Stimulated activated CD8-positive, alpha-beta memory T cell treated with anti-CD3 and anti-CD28 coated beads, Interleukin-2, amount 100 ng/mL, for 1 hour (primary cell): Measurements from ENCODE around the gene GPR146.

ENCODE experiments used
- DNase-seq, 2 donors: peaks; one replicate each; pipeline ENCODE4 v3.0.0-alpha.2; 2020; ENCODE audit warnings: low read depth in 2 of 2

The GPR146 gene

DNA sequence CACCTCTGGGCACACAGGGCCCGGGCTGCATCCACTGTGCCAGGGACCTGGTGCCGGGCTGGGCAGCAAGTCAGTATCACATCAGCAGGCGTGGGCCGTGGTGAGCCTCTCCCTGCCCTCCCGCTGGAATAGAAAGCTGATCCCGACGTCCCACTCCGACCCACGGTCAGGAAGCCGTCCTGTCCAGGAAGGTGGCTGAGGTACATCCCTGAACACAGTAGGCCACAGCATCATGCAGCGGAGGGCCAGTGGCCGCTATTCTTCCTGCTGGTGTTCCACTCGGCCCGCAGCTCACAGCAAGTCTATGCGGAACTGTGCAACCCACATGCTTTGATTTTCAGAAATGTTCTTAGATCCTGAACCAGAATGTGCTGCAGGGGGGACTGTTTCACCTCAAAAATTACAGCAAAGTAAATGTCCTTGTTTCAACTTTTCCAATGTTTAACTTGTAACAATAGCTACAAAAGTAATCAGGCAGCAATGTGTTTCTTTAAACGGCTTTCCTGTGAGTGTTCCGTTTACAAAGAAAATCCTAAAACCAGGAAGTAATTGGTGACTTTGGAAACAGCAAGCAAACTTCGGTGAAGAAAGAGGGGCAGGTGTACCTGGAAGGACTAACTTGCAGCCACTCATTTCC is 676 bp upstream of the GPR146 start:
- no peak for DNase-seq

DNA sequence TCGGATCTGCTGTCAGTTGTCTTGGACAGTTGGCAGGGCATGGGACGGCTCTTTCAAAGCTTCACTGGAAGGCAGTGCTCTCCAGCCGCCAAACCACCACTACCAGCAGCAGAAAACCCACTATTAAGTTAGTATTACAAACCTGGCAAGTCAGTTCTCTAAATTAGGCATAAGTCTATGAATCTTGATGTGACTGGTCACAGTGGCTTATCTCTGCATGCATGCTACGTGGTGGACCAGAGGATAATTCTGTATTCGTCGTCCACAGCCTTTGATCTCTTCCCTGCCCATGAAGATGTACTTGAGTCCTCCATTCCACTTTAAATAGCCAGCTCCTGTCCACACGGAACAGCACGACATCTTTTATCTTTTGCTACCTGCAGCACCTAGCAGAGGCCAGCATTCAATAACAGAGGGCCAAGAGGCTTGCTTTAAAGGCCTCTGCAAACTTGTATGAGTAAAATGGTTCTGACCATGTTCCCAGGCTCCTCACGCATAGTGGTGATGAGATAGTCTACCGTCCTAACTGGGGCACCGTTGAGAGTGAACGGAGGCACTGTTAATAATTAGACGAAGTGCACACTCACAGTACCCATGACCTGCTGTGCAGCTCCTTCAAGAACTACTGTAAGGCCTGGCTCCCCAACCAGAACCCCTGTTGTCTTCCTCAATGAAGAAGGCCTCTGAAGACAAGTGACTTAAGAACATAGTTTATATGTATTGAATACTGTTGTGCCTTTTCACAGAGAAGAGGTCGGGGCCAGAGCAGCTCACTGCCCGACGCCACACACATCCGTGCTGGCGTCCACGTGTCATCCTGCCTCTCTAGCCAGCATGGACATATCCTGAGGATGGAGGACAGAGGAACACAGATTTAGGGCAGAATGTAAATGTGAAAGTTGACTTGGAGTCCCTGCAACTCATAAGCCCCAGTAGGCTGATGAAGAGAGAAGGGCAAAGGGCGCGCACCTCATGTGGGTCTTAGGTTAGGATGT is 1.0 kb downstream of the GPR146 start:
- no peak for DNase-seq

DNA sequence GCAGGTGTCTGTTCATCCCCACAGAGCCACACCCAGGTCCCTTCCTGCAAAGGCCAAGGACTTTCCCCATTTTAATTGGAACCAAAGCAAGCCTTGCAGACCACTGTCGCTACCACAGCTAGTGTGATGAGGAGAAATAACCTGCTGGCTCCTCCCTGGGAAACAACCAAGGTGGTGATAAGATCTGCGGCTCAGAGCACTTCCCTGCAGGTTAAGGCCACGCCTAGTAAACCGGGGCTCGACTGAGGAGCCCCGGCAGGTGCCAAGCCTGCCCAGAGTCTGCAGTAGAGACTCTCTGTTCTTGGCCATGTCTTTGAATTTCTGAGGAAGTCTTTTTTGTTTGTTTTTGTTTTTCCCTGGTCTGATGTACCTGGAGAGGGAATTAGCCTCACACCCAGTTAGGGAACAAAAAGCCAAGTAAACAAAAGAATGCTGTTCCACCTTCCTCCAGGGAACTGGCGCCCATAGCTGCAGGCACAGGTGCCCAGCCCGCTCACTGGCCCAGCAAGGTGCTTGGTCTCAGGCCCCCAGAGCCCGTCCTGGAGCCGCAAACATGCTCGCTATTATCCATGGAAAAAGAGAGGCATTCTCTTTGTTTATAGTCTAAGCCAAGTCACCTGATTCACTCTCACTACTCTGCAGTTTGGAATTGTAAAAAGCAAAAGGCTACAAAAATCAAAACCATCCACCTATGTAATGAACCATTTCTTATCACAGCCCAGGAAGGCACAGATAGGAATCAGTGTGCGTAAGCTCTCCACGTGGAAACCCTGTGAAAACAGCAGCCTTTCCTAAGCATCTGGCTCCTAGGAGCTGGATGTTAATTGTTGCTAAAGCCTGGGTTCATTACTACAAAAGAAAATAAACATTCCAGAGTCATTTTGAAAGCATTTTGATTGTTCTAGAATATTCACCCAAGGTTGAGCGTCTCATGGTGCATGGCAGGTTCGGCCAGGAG is 2.7 kb downstream of the GPR146 start:
- peak in 1 of 2 donors; percentile 24 for DNase-seq

DNA sequence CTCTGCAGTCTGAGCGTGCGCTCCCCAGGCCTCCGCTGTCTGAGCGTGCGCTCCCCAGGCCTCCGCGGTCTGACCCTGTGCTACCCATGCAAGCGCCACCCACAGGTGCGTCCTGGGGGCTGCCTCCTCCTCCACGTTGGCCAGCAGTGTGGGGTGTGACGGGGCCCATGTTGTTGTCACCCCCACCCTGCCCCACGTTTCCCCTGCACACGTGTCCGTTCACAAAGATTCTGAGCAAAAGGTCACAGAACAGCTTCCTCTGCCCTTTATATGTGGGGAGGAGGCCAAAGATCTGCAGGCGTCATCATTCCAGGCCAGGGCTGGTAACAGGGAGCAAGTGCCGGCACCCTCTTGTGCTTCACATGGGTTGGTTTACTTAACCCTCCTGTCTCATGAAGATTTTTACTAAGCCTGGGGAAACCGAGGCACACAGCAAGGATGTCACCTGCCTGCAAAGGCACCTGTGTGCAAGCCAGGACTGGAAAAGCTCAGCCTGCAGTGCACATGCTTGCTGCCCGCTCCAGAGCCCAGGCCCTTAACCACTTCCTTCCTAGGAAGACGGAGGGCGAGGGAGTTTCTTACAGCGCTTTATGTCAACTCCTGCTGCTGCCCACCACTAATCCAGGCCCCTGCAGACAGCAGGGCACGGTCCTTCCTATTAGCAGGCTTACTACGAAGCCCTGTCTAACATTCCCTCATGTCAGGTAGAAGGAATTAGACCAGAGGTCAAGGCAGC is 4.8 kb downstream of the GPR146 start:
- no peak for DNase-seq

DNA sequence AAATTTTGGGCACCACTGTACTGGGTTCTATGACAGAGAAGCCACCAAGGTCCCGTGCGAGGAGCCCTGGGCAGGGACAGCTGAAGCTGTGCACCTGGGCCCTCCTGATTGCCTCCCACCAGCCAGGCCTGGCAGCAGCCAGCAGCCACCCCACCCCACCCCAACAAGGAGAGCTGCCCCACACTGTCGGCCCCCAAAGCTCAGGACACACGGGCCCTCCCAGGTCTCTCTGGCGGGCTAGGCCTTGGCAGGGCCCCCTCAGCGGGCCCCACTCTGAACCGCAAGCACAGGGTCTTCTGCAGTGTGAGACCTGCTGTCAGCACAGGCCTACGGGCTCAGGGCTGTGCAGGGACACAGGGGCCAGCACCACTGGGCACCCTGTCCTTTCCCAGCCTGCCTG is 5.5 kb downstream of the GPR146 start:
- no peak for DNase-seq

DNA sequence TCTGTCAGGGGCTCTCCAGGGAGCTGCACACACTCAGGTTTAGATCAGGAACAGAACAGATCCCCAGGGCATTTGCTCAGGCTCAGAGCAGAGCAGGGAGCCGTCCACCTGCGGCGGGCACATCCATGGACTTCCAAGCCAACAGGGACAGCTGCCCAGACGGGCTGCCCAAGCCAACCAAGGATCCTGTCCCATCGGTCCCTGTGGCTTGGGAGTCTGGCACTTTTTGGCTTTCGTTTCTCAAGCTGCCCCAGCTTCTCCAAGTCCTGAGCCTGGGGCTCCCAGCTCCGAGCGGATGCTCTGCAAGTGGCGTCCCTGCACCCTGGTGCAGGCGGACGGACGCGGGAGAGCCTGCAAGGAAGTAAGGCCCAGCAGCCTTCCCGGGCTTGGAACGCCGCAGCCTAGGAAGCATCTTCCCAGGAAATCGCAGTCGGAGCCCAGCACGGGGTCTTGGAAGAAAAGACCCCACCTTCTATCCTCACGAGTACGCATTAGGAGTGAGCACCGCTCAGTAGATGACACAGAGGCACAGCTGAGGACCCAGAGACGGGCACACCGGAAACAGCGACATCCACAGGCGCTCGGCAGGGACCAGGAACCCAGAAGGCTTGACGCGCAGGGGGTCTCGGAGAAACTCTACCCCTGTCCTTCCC is 6.0 kb downstream of the GPR146 start:
- DNase-seq = no peak

DNA sequence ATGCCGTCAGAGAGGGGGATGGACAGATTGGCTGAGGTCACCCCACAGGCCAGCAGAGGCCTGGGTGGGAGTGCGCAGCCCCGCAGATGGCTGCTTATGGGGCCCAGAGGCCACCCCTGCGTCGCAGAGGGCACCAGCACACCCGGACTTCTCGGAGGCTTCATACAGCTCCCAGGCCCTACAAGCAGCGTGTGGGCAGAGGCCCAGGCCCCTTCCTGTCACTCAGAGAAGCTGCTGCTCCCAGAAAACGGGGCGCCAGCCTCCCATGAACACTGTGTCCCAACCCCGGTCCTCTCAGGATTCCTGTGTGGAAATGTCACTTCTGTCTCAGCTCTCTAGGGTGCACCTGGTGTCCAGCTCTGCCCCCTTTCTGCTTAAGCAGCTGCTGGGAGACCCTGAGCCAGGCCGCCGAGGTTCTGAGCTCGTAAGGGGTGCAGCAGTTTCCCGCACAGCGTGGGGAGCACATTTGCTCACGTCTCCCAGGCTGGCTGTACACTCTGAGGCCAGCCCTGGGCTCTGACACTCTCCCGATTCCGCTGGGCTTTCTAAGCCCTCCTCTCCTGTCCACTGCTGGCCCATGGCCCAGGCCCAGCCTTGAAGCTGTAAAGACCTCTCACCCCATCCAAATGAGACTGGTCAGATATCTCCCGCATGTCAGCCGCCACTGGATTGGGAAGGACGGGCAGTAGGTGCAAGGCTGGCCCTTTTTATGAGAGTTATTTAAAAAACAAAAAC is 6.8 kb downstream of the GPR146 start:
- no peak for DNase-seq

DNA sequence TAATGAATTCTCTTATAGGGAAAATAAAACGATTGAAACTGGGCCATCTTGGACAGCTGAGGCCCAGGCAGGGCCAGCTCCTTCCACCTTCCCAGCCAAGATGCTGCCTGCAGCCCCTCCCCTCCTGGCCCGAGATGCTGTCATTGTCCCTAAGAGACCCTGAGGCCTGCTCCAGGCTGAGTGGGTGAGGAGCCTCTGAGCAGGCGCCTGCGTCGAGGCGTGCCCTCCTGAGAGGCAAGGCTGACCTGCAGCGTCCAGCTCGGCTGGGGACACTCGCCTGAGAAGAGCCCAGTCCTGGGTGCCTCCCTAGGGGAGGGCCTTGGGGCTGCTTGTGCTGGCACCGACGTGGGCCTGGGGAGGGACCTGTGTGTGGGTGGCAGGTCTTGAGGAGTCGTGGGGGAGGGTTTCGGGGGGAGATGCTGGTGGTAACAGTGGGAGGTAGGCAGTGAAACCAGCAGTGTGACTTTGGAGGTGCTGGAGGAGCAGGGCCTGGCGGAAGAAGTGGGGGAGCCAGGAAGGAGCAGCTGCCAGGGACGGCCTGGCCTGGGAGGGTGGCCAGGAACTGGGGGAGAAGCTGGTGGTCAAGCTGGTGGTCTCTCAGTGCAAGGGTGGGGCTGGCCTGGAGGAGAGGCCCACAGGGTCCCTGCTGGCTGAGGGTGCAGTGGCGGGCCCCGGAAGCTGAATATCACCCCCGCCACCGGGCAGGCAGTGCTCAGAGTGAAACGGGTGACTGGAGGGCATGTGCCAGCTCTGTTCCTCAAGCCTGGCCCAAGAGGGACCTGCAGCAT is 7.9 kb downstream of the GPR146 start:
- DNase-seq = no peak

DNA sequence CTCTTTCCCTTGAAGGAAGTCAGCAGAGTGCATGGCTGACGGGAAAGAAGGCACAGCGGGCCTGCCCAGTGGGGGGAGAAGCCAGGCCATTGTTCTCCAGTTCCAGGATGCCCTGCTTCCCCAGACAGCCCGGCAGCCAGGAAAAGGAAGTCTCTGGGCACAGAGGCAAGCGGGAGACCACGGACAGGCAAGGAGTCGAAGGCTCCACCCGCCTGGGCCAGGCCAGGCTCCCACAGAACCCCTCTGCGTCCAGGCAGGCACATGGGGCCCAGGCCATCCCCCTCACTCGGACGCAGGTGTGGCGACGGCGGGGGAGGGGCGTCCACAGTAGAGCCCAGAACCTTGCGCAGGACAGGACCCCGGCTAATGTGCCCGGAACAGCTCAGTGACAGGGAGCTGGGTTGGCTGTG is 8.7 kb downstream of the GPR146 start:
- DNase-seq = no peak

DNA sequence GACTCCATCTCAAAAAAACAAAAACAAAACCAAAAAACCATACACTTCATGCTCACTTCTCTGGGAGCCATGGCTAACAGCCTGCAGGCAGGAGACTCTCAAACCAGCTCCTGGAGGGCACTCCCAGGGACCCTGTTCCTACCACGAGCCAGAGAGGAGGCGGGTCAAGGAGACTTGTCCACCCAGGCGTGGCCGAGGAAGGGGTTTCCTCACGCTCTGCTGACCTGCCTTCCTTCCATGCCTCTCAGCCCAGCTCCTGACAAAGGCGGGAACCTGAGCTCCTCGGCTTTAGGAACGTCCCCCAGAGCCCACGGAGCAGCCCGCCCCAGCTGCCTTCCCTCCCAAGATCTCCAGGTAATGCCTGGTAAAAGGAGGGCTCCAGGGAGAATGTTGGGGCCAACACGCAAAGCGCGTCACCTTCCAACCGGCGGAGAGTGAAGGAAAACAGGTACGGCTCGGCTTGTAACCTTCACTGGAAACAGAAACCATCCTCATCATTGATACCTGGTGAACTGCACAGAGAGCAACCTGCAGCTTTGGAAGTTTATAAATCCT is 9.5 kb downstream of the GPR146 start:
- DNase-seq = no peak

DNA sequence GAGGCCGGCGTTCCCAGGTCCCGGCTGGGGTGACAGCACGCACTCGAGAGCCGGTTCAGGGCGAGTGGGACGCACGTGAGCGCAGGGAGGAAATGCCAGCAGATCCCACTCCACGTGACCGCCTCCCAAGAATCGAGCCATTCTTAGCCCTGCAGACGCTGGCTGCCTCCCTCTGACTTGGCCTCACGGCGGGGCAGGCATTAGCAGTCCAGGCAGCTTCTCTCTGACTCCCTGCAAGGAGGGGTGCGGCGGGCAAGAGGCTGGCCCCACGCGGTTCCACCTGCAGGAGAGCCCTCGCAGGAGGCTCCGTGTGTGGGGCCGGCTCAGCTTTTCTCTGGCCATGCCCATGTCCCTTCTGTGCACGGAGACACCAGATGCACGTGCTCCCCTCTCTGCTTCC is 10.1 kb downstream of the GPR146 start:
- DNase-seq = no peak

DNA sequence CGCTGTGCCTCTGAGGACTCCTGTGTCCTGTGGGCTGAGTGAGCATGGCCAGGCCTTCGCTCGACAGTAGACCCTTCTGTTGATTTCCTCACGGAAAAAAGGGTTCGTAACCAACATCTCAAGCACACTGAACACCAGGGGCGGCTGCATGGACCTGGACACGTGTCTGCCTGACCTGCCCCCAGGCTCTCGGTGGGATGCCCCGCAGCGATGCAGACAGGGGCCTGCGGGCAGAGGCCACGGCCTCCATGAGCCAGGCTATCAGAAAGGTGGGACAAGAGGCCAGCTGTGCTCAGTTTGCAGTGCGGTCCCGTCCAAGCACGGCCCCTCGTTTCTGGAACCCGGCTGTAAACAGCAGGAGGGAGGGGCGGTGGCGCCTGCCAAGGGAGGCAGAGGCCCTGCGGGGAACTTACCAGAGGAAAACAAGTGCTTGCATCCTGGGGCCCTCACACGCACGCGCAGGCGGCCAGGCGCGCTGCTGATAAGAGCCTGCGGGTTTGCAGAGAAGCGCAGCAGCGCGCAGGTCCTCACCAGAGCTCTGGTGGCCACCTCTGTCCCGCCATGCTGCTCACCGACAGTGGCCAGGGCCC is 10.6 kb downstream of the GPR146 start:
- peak in 1 of 2 donors; percentile 37 for DNase-seq

DNA sequence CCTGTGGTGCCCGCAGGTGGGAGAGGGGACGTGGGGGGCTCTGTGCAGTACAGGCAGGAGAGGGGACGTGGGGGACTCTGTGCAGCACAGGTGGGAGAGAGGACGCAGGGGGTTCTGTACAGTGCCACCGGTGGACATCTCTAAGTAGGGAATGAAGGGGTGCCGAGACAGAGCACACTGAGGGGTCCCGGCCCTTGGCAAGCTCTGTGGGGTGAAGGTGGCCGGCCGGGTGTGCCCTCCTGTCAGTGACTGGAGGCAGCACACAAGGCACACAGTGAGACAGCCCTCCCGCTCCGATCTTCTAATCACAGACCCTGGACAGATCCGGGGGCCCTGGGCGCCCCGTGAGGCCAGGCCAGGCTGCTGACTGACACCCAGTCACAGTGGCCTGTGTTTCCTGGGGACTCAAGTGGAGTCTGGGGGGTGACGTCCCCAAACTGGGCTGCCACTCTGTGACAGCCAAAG is 11.2 kb downstream of the GPR146 start:
- DNase-seq = no peak

DNA sequence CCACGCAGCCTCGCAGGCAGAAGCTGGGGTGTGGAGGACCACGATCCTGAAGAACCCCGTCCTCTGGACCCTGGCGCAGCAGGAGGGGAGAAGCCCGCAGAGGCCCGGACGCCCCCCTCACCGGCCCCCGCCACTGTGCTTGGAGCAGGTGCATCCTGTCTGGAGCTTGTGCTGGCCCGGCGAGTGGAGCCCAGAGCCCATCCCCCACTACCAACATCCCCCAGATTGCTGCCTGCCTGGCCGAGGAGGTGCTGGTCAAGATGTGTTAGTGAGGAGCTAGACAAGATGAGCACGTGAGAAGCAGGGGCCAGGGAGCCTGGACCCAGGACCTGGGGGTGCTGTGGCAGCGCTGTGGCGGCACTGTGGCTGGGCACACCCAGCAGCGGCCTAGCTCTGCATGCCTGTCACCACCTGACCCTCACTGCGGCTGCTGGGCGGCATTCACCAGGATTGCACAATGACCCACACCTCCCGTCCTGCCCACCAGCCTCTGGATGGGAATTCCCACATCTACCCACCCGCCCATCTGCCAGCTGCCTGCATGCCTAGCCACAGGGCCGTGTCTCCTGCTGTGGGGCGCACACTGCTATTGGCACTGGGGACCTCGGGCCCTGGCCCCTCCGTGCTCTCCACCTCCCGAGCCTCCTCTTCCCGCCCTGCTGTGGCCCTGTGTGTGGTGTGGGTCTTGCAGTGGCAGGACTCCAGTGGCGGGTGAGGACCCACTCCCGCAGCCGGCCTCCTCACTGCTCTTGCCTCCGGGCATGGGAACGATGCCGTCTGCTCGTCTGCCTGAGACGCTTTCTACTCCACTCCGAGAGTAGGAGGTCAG is 11.8 kb downstream of the GPR146 start:
- DNase-seq = no peak

DNA sequence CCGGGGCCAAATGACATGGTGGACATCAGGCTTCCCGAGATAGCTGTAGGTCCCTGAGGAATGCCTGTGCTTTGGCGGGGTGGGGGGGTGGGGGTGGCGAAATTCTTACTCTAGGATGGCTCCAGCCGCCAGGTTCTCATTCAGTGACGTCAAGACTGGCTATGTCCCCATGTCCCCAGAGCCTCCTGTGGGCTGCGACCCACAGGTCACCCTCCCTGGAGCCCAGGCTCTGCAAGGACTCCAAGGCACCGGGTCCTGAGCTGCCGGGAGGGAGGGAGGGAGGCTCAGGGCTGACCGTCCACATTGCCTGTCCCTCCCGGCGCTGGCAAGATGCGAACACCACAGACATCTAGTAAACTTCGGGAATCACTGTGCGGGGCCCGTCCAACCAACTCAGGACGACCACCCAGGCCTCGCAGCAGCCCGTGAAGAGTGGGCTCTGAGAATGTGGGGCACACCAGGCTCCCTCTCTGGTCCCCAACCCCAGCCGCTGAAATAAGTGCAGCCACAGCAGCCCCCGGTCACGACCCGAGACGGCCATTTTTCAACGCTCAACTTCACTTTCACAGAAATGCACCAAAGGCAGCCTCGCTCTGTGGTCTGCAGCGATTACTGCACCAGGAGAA is 12.6 kb downstream of the GPR146 start:
- no peak for DNase-seq

DNA sequence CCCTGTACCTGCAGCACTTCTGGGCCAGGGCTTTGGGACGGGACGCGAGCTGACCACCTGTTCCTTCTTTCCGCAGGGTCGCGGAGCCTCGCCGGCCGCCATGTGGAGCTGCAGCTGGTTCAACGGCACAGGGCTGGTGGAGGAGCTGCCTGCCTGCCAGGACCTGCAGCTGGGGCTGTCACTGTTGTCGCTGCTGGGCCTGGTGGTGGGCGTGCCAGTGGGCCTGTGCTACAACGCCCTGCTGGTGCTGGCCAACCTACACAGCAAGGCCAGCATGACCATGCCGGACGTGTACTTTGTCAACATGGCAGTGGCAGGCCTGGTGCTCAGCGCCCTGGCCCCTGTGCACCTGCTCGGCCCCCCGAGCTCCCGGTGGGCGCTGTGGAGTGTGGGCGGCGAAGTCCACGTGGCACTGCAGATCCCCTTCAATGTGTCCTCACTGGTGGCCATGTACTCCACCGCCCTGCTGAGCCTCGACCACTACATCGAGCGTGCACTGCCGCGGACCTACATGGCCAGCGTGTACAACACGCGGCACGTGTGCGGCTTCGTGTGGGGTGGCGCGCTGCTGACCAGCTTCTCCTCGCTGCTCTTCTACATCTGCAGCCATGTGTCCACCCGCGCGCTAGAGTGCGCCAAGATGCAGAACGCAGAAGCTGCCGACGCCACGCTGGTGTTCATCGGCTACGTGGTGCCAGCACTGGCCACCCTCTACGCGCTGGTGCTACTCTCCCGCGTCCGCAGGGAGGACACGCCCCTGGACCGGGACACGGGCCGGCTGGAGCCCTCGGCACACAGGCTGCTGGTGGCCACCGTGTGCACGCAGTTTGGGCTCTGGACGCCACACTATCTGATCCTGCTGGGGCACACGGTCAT is 13.3 kb downstream of the GPR146 start:
- DNase-seq = no peak
